Epithelial cell of prostate (primary cell): ENCODE measurements around the gene ADAP2.
A peak's percentile ranks its signal among the peaks of the same experiment; 100 is the strongest.

Source experiments
- DNase-seq: peaks from one replicate; pipeline ENCODE4 v3.0.0-alpha.2; 2011; ENCODE audit warnings: low read depth, low spot score
- H3K27ac ChIP-seq: fragments of 450-650 bp; 2 replicates; pipeline ENCODE4 v1.5.1; 2017; ENCODE audit warnings: mild to moderate bottlenecking

ADAP2 gene

GRCh38 chr17:31008374-31009041 is 86.8 kb downstream of the ADAP2 start:
- no peak for DNase-seq
- peak overlapping the region; percentile 38 for H3K27ac ChIP-seq
